OCI-LY1 (cell line): ENCODE data around the gene PTPRJ.

Experiments
- H2AFZ ChIP-seq: fragments of 200-600 bp; sonication (generic), shearing (Covaris generic); 2 replicates; pipeline ENCODE4 v1.6.0; 2014; ENCODE audit warnings: antibody characterized with exemption, mild to moderate bottlenecking, low read length
- H3F3A ChIP-seq: fragments of 200-600 bp; sonication (generic), shearing (Covaris generic); 2 replicates; pipeline ENCODE4 v1.6.0; 2014; ENCODE audit warnings: mild to moderate bottlenecking, antibody characterized with exemption, low read length, moderate library complexity; ENCODE audit not compliant: insufficient read depth
- H3K27ac ChIP-seq: fragments of 200-600 bp; sonication (generic); 2 replicates; pipeline ENCODE4 v1.5.1; 2014; ENCODE audit warnings: low read length, mixed run types, mild to moderate bottlenecking, low read depth; ENCODE audit not compliant: poor library complexity, severe bottlenecking
- H3K27me3 ChIP-seq: fragments of 200-600 bp; sonication (generic); 2 replicates; pipeline ENCODE4 v1.6.0; 2014; ENCODE audit warnings: antibody characterized with exemption, mild to moderate bottlenecking, low read length, moderate library complexity; ENCODE audit not compliant: insufficient read depth
- H3K36me3 ChIP-seq: fragments of 200-600 bp; sonication (generic); 2 replicates; pipeline ENCODE4 v1.6.1; 2014; ENCODE audit warnings: mild to moderate bottlenecking, antibody characterized with exemption, low read length, moderate library complexity, mixed read lengths; ENCODE audit not compliant: insufficient read depth
- H3K4me1 ChIP-seq: fragments of 200-600 bp; sonication (generic); 2 replicates; pipeline ENCODE4 v1.5.1; 2014; ENCODE audit warnings: mild to moderate bottlenecking, low read length, moderate library complexity; ENCODE audit not compliant: insufficient read depth, severe bottlenecking
- H3K4me2 ChIP-seq: fragments of 200-600 bp; sonication (generic), shearing (Covaris generic); 2 replicates; pipeline ENCODE4 v1.6.1; 2014; ENCODE audit warnings: low read length
- H3K4me3 ChIP-seq: fragments of 200-600 bp; sonication (generic); 2 replicates; pipeline ENCODE4 v1.5.1; 2014; ENCODE audit warnings: low read length, low read depth, mild to moderate bottlenecking, mixed read lengths; ENCODE audit not compliant: poor library complexity, severe bottlenecking
- H3K79me2 ChIP-seq: fragments of 200-600 bp; shearing (Covaris generic); 2 replicates; pipeline ENCODE4 v1.6.1; 2016; ENCODE audit warnings: mixed run types, low read length, mixed read lengths; ENCODE audit not compliant: insufficient read depth
- H3K9ac ChIP-seq: fragments of 200-600 bp; sonication (generic), shearing (Covaris generic); 2 replicates; pipeline ENCODE4 v1.6.1; 2014; ENCODE audit warnings: mild to moderate bottlenecking, low read length, mixed read lengths
- H3K9me2 ChIP-seq: fragments of 200-600 bp; sonication (generic), shearing (Covaris generic); 2 replicates; pipeline ENCODE4 v1.6.1; 2014; ENCODE audit warnings: low read depth, mild to moderate bottlenecking, low read length, mixed read lengths
- H3K9me3 ChIP-seq: fragments of 200-600 bp; shearing (Covaris generic); 2 replicates; pipeline ENCODE4 v1.6.1; 2014; ENCODE audit warnings: low read length, mixed read lengths
- H4K20me1 ChIP-seq: fragments of 200-600 bp; sonication (generic), shearing (Covaris generic); 2 replicates; pipeline ENCODE4 v1.6.0; 2016; ENCODE audit warnings: mild to moderate bottlenecking, low read length; ENCODE audit not compliant: insufficient read depth
- EZH2 ChIP-seq: fragments of 200-600 bp; sonication (generic), shearing (Covaris generic); IDR thresholded peaks from 2 replicates; pipeline ENCODE4 v1.8.0; 2017; ENCODE audit warnings: borderline replicate concordance, mixed run types, mild to moderate bottlenecking, antibody characterized with exemption, low read length, moderate library complexity, mixed read lengths
- TF ChIP-seq, protein P1 (sequence below): fragments of 200-600 bp; sonication (generic), shearing (Covaris generic); IDR thresholded peaks from 2 replicates; pipeline ENCODE4 v1.5.1; 2017; ENCODE audit warnings: mild to moderate bottlenecking, antibody characterized with exemption, low read length, moderate library complexity, mixed read lengths

The PTPRJ gene

DNA sequence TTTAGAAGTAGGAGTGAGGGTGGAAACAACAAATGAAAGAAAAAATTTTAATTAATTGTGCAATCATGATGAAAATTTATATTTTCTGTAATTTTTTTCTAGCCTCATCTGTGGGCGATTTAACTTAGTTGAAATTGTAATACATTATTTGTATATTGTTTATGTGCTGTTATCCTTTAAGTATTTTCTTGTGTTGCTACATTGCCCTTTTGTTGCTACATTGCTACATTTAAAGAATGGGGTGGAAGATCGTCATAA lies 130.1 kb downstream of the PTPRJ start:
- 0 out of 2 replicates have a peak, but pooled peaks cover 3% of the 10 kb centered on the region for H3K79me2 ChIP-seq
- H2AFZ ChIP-seq, result no peak overlapping the region

DNA sequence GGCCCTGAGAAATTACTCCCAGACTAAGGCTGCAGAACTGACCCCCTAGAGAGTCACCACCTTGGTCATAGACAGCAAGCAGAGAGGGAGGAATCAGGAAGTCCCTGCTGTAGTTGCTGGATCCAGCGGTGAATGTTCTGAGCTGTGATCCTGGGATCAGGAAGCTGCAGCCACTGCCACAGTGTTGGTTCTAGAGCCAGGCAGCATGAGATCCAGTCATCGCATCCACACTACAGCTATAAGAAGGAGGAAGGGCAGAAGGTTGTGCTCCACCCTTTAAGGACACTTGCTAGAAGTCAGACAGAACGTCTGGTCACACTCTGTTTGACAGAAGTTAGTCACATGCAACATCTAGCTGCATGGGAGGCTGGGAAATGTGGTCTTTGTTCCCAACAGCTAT lies 131.5 kb downstream of the PTPRJ start:
- Histone ChIP-seq H3K79me2 (0 out of 2 replicates have a peak, but pooled peaks cover 3% of the 10 kb centered on the region), H3K4me2 (no peak overlapping the region), H3K36me3 (peaks cover 61% of the 10 kb centered on the region), H3K27ac (peak overlapping the region; percentile 46), H3K9ac (no peak overlapping the region), H4K20me1 (no peaks in the 10 kb centered on the region), H3K4me3 (no peak overlapping the region), H3K9me2 (no peaks in the 10 kb centered on the region), H3K4me1 (peaks cover 40% of the 10 kb centered on the region), H2AFZ (no peak overlapping the region), H3F3A (0 out of 2 replicates have a peak, but pooled peaks cover 14% of the 10 kb centered on the region), H3K27me3 (no peaks in the 10 kb centered on the region), H3K9me3 (peaks cover 15% of the 10 kb centered on the region)
- no peak for TF ChIP-seq EZH2
- TF ChIP-seq, protein P1, sequence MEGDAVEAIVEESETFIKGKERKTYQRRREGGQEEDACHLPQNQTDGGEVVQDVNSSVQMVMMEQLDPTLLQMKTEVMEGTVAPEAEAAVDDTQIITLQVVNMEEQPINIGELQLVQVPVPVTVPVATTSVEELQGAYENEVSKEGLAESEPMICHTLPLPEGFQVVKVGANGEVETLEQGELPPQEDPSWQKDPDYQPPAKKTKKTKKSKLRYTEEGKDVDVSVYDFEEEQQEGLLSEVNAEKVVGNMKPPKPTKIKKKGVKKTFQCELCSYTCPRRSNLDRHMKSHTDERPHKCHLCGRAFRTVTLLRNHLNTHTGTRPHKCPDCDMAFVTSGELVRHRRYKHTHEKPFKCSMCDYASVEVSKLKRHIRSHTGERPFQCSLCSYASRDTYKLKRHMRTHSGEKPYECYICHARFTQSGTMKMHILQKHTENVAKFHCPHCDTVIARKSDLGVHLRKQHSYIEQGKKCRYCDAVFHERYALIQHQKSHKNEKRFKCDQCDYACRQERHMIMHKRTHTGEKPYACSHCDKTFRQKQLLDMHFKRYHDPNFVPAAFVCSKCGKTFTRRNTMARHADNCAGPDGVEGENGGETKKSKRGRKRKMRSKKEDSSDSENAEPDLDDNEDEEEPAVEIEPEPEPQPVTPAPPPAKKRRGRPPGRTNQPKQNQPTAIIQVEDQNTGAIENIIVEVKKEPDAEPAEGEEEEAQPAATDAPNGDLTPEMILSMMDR, result no peak

More for the DNA sequence above, 130.1 kb downstream of the PTPRJ start:
- H3K4me2 ChIP-seq, result peak overlapping the region; percentile 26
- H3F3A ChIP-seq, result 0 out of 2 replicates have a peak, but pooled peaks cover 18% of the 10 kb centered on the region
- peaks cover 46% of the 10 kb centered on the region for H3K36me3 ChIP-seq
- H4K20me1 ChIP-seq, result no peaks in the 10 kb centered on the region
- H3K27ac ChIP-seq, result peak overlapping the region; percentile 98
- peak overlapping the region; percentile 47 for H3K9ac ChIP-seq
- H3K4me3 ChIP-seq, result peak overlapping the region; percentile 12
- TF ChIP-seq, protein P1, result no peak
- TF ChIP-seq EZH2, result no peak
- no peaks in the 10 kb centered on the region for H3K27me3 ChIP-seq
- peaks cover 15% of the 10 kb centered on the region for H3K9me3 ChIP-seq
- H3K4me1 ChIP-seq, result peaks cover 55% of the 10 kb centered on the region
- no peaks in the 10 kb centered on the region for H3K9me2 ChIP-seq

DNA sequence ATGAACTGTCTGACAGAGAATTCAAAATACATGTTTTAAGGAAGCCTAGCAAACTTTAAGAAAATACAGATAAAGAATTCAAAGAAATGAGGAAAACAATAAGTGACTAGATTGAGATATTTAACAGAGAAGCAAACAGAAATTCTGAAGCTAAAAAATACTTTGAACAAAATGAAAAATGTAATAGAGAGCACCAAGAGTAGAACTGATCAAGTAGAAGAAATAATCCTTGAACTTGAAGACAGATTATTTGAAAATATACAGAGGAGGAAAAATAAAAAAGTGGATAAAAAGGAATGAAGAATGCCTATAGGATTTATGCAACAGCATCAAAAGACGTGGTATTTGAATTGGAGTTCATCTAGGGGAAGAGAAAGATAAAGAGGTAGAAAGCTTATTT lies 134.4 kb downstream of the PTPRJ start:
- TF ChIP-seq EZH2, result no peak
- TF ChIP-seq, protein P1, result no peak
- H3K9me3 ChIP-seq, result peaks cover 15% of the 10 kb centered on the region

More for the DNA sequence above, 134.4 kb downstream of the PTPRJ start:
- H3K4me3 ChIP-seq, result no peak overlapping the region
- H3K9me2 ChIP-seq, result no peaks in the 10 kb centered on the region
- 0 out of 2 replicates have a peak, but pooled peaks cover 3% of the 10 kb centered on the region for H3K79me2 ChIP-seq
- H3K4me2 ChIP-seq, result no peak overlapping the region
- H3K4me1 ChIP-seq, result peaks cover 12% of the 10 kb centered on the region
- H3K9ac ChIP-seq, result no peak overlapping the region
- H2AFZ ChIP-seq, result no peak overlapping the region
- H3K27me3 ChIP-seq, result no peaks in the 10 kb centered on the region
- H3K27ac ChIP-seq, result no peak overlapping the region
- H4K20me1 ChIP-seq, result no peaks in the 10 kb centered on the region
- 0 out of 2 replicates have a peak, but pooled peaks cover 4% of the 10 kb centered on the region for H3F3A ChIP-seq
- peaks cover 88% of the 10 kb centered on the region for H3K36me3 ChIP-seq
